ENCODE results near the gene PRH1. TPM values are rescaled to one million over a fixed set of nuclear protein-coding genes. Genes with fewer than 3 reads are reported as not detected.

The PRH1 gene
- polyA plus RNA-seq (2012; ENCODE audit: low read depth, missing spikeins): 1.3 TPM

- FAIRE-seq: peak; percentile 9
- TF ChIP-seq SPI1 (IDR thresholded peaks at IDR 0.05; ENCODE audit: low read depth, low read length): no peak
- TF ChIP-seq TAF1 (IDR thresholded peaks at IDR 0.05; ENCODE audit: low read depth, low read length): no peak
- no peak for TF ChIP-seq PAX5 (IDR thresholded peaks at IDR 0.05; ENCODE audit: insufficient read depth, low read length, severe bottlenecking)
- no peak for TF ChIP-seq POLR2AphosphoS5 (IDR thresholded peaks at IDR 0.05; ENCODE audit: low read depth, low read length)
- TF ChIP-seq POLR2A (IDR thresholded peaks at IDR 0.05; ENCODE audit: low read depth, low read length): no peak
- TF ChIP-seq POU2F2 (IDR thresholded peaks at IDR 0.05; ENCODE audit: low read depth, low read length): no peak
- no peak for DNase-seq (ENCODE audit: insufficient read length, low spot score)
These were observed at the start of gene PRH1 for GRCh38 chr12:10884086-10884725. Gene PRH1, minus strand, starts transcription at chr12:10884255. Its CDS starts 38 bp downstream, at chr12:10884217.

- TF ChIP-seq POLR2A (IDR thresholded peaks at IDR 0.05; ENCODE audit: low read depth, low read length) (no peak), PAX5 (IDR thresholded peaks at IDR 0.05; ENCODE audit: insufficient read depth, low read length, severe bottlenecking) (no peak), SPI1 (IDR thresholded peaks at IDR 0.05; ENCODE audit: low read depth, low read length) (no peak), POU2F2 (IDR thresholded peaks at IDR 0.05; ENCODE audit: low read depth, low read length) (no peak), TAF1 (IDR thresholded peaks at IDR 0.05; ENCODE audit: low read depth, low read length) (no peak), POLR2AphosphoS5 (IDR thresholded peaks at IDR 0.05; ENCODE audit: low read depth, low read length) (no peak)
- no peak for DNase-seq (ENCODE audit: insufficient read length, low spot score)
- FAIRE-seq: no peak
These were observed 44.8 kb upstream of the PRH1 start, which contains the start of gene PRH2 for GRCh38 chr12:10928746-10929286. Gene PRH2, plus strand, starts transcription at chr12:10929236. Its CDS starts 38 bp downstream, at chr12:10929274.

- DNase-seq (ENCODE audit: insufficient read length, low spot score) (no peak), FAIRE-seq (no peak)
- no peak for TF ChIP-seq POLR2A (IDR thresholded peaks at IDR 0.05; ENCODE audit: low read depth, low read length)
- TF ChIP-seq TAF1 (IDR thresholded peaks at IDR 0.05; ENCODE audit: low read depth, low read length): no peak
- no peak for TF ChIP-seq PAX5 (IDR thresholded peaks at IDR 0.05; ENCODE audit: insufficient read depth, low read length, severe bottlenecking)
- TF ChIP-seq SPI1 (IDR thresholded peaks at IDR 0.05; ENCODE audit: low read depth, low read length): no peak
- TF ChIP-seq POLR2AphosphoS5 (IDR thresholded peaks at IDR 0.05; ENCODE audit: low read depth, low read length): no peak
- TF ChIP-seq POU2F2 (IDR thresholded peaks at IDR 0.05; ENCODE audit: low read depth, low read length): no peak
These were observed 42.2 kb upstream of the PRH1 start for GRCh38 chr12:10926269-10926668.

- DNase-seq (ENCODE audit: insufficient read length, low spot score): no peak
- TF ChIP-seq SPI1 (IDR thresholded peaks at IDR 0.05; ENCODE audit: low read depth, low read length) (no peak), POLR2AphosphoS5 (IDR thresholded peaks at IDR 0.05; ENCODE audit: low read depth, low read length) (no peak), POLR2A (IDR thresholded peaks at IDR 0.05; ENCODE audit: low read depth, low read length) (no peak), PAX5 (IDR thresholded peaks at IDR 0.05; ENCODE audit: insufficient read depth, low read length, severe bottlenecking) (no peak), TAF1 (IDR thresholded peaks at IDR 0.05; ENCODE audit: low read depth, low read length) (no peak), POU2F2 (IDR thresholded peaks at IDR 0.05; ENCODE audit: low read depth, low read length) (no peak)
- FAIRE-seq: no peak
These were observed 35.8 kb upstream of the PRH1 start for GRCh38 chr12:10919809-10920208.

- FAIRE-seq (no peak), DNase-seq (ENCODE audit: insufficient read length, low spot score) (no peak)
These were observed 26.3 kb upstream of the PRH1 start for GRCh38 chr12:10910380-10910779.

GRCh38 chr12:10909462-10909861, 25.4 kb upstream of the PRH1 start, which contains the start of gene TAS2R13:
Gene TAS2R13, minus strand, starts transcription at chr12:10909562. Its CDS starts 264 bp downstream, at chr12:10909298.
- no peak for TF ChIP-seq PAX5 (IDR thresholded peaks at IDR 0.05; ENCODE audit: insufficient read depth, low read length, severe bottlenecking)
- TF ChIP-seq POLR2A (IDR thresholded peaks at IDR 0.05; ENCODE audit: low read depth, low read length): no peak
- no peak for TF ChIP-seq POLR2AphosphoS5 (IDR thresholded peaks at IDR 0.05; ENCODE audit: low read depth, low read length)
- TF ChIP-seq POU2F2 (IDR thresholded peaks at IDR 0.05; ENCODE audit: low read depth, low read length): no peak
- TF ChIP-seq SPI1 (IDR thresholded peaks at IDR 0.05; ENCODE audit: low read depth, low read length): no peak
- TF ChIP-seq TAF1 (IDR thresholded peaks at IDR 0.05; ENCODE audit: low read depth, low read length): no peak
- DNase-seq (ENCODE audit: insufficient read length, low spot score) (no peak), FAIRE-seq (no peak)

More at GRCh38 chr12:10910380-10910779, 26.3 kb upstream of the PRH1 start:
- no peak for TF ChIP-seq POLR2A (IDR thresholded peaks at IDR 0.05; ENCODE audit: low read depth, low read length)
- TF ChIP-seq SPI1 (IDR thresholded peaks at IDR 0.05; ENCODE audit: low read depth, low read length): no peak
- TF ChIP-seq POLR2AphosphoS5 (IDR thresholded peaks at IDR 0.05; ENCODE audit: low read depth, low read length): no peak
- no peak for TF ChIP-seq POU2F2 (IDR thresholded peaks at IDR 0.05; ENCODE audit: low read depth, low read length)
- no peak for TF ChIP-seq PAX5 (IDR thresholded peaks at IDR 0.05; ENCODE audit: insufficient read depth, low read length, severe bottlenecking)
- no peak for TF ChIP-seq TAF1 (IDR thresholded peaks at IDR 0.05; ENCODE audit: low read depth, low read length)

GRCh38 chr12:10904686-10905085, 20.6 kb upstream of the PRH1 start:
- FAIRE-seq (no peak), DNase-seq (ENCODE audit: insufficient read length, low spot score) (no peak)
- TF ChIP-seq SPI1 (IDR thresholded peaks at IDR 0.05; ENCODE audit: low read depth, low read length) (no peak), POLR2AphosphoS5 (IDR thresholded peaks at IDR 0.05; ENCODE audit: low read depth, low read length) (no peak), POLR2A (IDR thresholded peaks at IDR 0.05; ENCODE audit: low read depth, low read length) (no peak), TAF1 (IDR thresholded peaks at IDR 0.05; ENCODE audit: low read depth, low read length) (no peak), PAX5 (IDR thresholded peaks at IDR 0.05; ENCODE audit: insufficient read depth, low read length, severe bottlenecking) (no peak), POU2F2 (IDR thresholded peaks at IDR 0.05; ENCODE audit: low read depth, low read length) (no peak)

GRCh38 chr12:10901427-10901826, 17.4 kb upstream of the PRH1 start:
- DNase-seq (ENCODE audit: insufficient read length, low spot score) (no peak), FAIRE-seq (no peak)
- TF ChIP-seq POLR2AphosphoS5 (IDR thresholded peaks at IDR 0.05; ENCODE audit: low read depth, low read length): no peak
- no peak for TF ChIP-seq TAF1 (IDR thresholded peaks at IDR 0.05; ENCODE audit: low read depth, low read length)
- TF ChIP-seq POU2F2 (IDR thresholded peaks at IDR 0.05; ENCODE audit: low read depth, low read length): no peak
- TF ChIP-seq POLR2A (IDR thresholded peaks at IDR 0.05; ENCODE audit: low read depth, low read length): no peak
- TF ChIP-seq SPI1 (IDR thresholded peaks at IDR 0.05; ENCODE audit: low read depth, low read length): no peak
- TF ChIP-seq PAX5 (IDR thresholded peaks at IDR 0.05; ENCODE audit: insufficient read depth, low read length, severe bottlenecking): no peak

GRCh38 chr12:10900972-10901371, 16.9 kb upstream of the PRH1 start:
- FAIRE-seq (no peak), DNase-seq (ENCODE audit: insufficient read length, low spot score) (no peak)
- TF ChIP-seq POLR2A (IDR thresholded peaks at IDR 0.05; ENCODE audit: low read depth, low read length) (no peak), PAX5 (IDR thresholded peaks at IDR 0.05; ENCODE audit: insufficient read depth, low read length, severe bottlenecking) (no peak), SPI1 (IDR thresholded peaks at IDR 0.05; ENCODE audit: low read depth, low read length) (no peak)

Measured in GM12891 (cell line).